ENCODE data around the gene PCED1B.
"Not testable (repeated sequence)": the region's sequence is repeated elsewhere in the genome, so short reads cannot be mapped to it uniquely, and the experiment has no call there.

The PCED1B gene

GRCh38 chr12:47182164-47182938, 102.9 kb downstream of the PCED1B start:
- not testable (repeated sequence) for DNase-seq

GRCh38 chr12:47184229-47184628, 104.8 kb downstream of the PCED1B start:
- DNase-seq = no peak

GRCh38 chr12:47184813-47185212, 105.4 kb downstream of the PCED1B start:
- DNase-seq = no peak

- DNase-seq = no peak
Measured at GRCh38 chr12:47186246-47186645, 106.8 kb downstream of the PCED1B start.

GRCh38 chr12:47188576-47189441, 109.4 kb downstream of the PCED1B start:
- DNase-seq = no peak

GRCh38 chr12:47189728-47190127, 110.3 kb downstream of the PCED1B start:
- DNase-seq = no peak

- DNase-seq = no peak
Measured at GRCh38 chr12:47190271-47190750, 110.9 kb downstream of the PCED1B start.

- DNase-seq = no peak
Measured at GRCh38 chr12:47190905-47191304, 111.5 kb downstream of the PCED1B start.

GRCh38 chr12:47192051-47192450, 112.6 kb downstream of the PCED1B start:
- no peak for DNase-seq

GRCh38 chr12:47193066-47193465, 113.6 kb downstream of the PCED1B start:
- DNase-seq = no peak

GRCh38 chr12:47194501-47194900, 115.1 kb downstream of the PCED1B start:
- DNase-seq = no peak

- DNase-seq = no peak
Measured at GRCh38 chr12:47200446-47200845, 121.0 kb downstream of the PCED1B start.

- DNase-seq = not testable (repeated sequence)
Measured at GRCh38 chr12:47201190-47201589, 121.8 kb downstream of the PCED1B start.

- DNase-seq = no peak
Measured at GRCh38 chr12:47202176-47202575, 122.8 kb downstream of the PCED1B start.

- DNase-seq = no peak
Measured at GRCh38 chr12:47205532-47206449, 126.4 kb downstream of the PCED1B start.

GRCh38 chr12:47206450-47207339, 127.3 kb downstream of the PCED1B start:
- DNase-seq = no peak

GRCh38 chr12:47207340-47207717, 127.9 kb downstream of the PCED1B start:
- no peak for DNase-seq

GRCh38 chr12:47207829-47208248, 128.4 kb downstream of the PCED1B start:
- no peak for DNase-seq

GRCh38 chr12:47209014-47209413, 129.6 kb downstream of the PCED1B start:
- no peak for DNase-seq

- DNase-seq = no peak
Measured at GRCh38 chr12:47210776-47211175, 131.4 kb downstream of the PCED1B start.

- DNase-seq = no peak
Measured at GRCh38 chr12:47212701-47213039, 133.2 kb downstream of the PCED1B start.

GRCh38 chr12:47213396-47213795, 134.0 kb downstream of the PCED1B start:
- no peak for DNase-seq

Data from NCI-H2107 (cell line).